ENCODE measurements around the gene MED12L. TPM values are rescaled to one million over a fixed set of nuclear protein-coding genes. Genes with fewer than 3 reads are reported as not detected.

Gene MED12L
- total RNA-seq, 1 donor from 2014 or later: 3.9 TPM

DNA sequence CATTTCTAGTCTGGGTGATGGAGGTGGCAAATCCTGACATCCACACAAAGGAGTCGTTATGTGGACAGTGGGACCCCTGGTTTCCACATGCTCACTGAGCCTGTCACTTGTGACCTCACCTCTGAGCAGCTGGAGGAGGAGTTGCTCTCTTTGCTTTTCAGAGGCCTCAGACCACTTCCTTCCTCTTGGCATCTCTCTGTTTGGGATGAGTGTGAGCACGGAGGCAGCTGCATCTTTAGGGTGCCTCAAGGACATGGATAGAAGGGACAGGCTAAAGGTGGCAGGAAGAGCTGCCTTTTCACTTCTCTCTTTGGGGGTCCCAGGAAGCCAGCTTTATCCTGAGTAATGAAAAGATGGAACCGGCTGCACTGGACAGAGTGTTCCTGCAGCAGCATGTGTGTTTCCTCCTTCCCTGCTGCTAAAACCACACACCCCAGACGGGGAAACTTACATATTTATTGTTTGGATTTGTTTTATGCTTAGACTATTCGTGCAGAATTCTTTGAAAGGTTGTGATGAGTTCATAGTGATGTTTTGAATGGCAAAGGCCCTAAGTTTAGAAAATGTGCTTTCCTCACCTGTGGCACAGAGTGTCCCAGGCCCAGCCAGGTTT lies 85.8 kb downstream of the MED12L start:
- DNase-seq (ENCODE audit: low spot score): no peak

GRCh38 chr3:151174351-151174750 lies 88.9 kb downstream of the MED12L start:
- DNase-seq (ENCODE audit: low spot score): no peak

DNA sequence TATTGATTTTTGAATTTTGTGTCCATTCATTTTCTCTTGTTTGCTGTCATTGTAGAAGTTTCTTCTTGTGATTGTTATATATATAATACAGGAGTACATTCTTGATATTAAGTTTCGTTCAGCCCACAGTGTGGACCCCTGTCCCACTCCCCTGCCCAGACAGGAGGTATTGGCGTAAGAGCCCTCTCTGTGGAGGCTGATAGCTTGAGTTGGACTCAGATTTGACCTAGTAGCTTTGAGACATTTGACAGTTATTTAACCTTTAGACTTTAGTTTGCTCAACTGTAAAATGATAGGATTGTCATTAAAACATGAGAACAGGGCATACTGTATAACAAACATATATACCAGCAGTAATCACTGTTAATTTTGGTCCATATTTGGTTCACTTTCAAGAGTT lies 90.5 kb downstream of the MED12L start:
- DNase-seq (ENCODE audit: low spot score): no peak

- no peak for DNase-seq (ENCODE audit: low spot score)
Measured at GRCh38 chr3:151178208-151178845, 92.9 kb downstream of the MED12L start.

DNA sequence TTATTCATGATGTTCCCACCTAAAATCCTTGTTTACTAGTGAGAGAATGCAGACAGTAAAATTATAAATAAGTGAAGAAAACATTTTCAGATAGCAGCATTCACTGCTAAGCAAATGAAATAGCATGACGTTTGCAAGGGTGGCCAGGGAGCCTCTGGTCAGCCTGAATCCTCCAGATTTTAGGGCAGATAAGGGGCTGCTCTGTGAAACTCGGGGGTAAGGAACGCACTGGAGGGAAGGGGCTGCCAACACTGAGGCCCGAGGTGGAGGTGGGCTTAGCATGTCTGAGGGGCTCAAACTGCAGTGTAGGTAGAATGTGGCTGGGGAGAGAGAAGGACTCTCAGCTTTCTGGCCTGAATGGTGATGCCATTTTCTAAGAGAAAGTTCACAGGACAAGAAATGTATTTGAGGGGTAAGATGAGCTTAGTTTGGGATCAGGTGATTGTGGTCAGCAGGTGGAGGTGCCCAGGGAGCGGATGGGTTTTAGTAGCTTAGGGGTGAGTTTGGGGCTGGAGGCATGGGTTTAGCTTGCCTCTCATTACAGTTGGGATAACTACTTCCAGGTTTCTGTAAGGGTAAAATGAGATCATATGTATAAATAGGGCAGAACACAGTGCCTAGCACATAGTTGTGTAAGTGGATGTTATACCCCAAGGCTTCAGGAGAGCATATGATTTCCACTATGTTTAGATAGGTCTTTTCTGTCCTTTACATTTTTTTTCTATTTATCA lies 97.0 kb downstream of the MED12L start:
- DNase-seq (ENCODE audit: low spot score): no peak

- no peak for DNase-seq (ENCODE audit: low spot score)
Measured at GRCh38 chr3:151183265-151183671, 97.8 kb downstream of the MED12L start.

- DNase-seq (ENCODE audit: low spot score): no peak
Measured at GRCh38 chr3:151191095-151191494, 105.6 kb downstream of the MED12L start.

DNA sequence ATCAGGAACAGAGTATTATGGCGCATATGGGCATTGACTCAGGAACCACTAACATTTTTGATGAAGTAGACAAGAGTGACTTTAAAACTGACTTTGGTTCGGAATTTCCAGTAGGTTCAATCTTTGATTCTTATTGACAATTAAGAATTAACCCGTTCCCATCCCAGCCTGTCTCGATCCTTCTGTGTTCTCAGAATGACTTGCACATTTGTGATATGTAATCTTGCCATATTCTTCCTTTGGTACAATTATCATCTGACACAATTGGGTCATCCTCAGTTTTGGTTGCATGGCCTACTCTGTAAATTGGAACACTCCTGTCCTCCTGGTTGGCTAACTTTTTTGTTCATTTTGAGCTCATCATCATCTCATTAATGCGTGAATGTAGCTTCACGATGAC lies 107.1 kb downstream of the MED12L start:
- DNase-seq (ENCODE audit: low spot score): no peak

DNA sequence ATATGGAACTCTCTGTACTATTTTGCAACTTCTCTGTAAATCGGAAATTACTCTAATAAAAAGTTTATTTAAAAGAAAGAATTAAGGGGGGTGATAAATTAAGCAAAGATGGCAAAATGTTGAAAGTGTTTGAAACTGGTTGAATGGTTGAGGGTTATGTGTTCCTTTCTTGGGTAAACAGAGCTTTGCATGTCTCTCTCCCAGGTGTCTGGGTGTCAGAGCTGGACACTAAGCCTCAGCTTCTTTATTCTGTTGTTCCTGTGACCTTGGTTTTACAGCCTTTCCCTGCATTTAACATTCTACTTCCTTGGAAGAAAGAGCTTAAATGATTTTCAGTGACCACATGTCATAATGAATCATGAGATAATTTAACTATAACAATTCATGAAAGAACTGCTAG lies 110.4 kb downstream of the MED12L start:
- no peak for DNase-seq (ENCODE audit: low spot score)

DNA sequence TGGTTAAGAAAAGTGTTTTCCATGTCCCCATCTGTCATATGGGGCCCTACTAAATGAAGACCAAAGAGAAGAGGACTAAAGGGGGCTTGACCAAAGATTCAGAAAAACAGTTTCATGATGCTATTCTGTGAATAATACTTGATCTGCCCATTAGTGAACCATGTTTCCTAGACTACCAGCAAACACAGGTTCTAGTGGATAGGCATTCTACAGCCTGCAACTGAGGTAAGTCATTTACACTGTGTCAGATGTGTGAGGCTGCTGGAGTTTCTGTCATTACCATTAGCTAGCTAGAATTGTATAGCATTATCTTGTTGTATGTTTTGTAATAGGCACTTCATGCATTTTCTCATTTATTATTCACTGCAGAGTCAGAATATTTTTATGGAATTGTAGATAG lies 111.0 kb downstream of the MED12L start:
- DNase-seq (ENCODE audit: low spot score): no peak

- DNase-seq (ENCODE audit: low spot score): no peak
Measured at GRCh38 chr3:151197228-151197627, 111.8 kb downstream of the MED12L start.

- no peak for DNase-seq (ENCODE audit: low spot score)
Measured at GRCh38 chr3:151197981-151198767, 112.7 kb downstream of the MED12L start.

GRCh38 chr3:151198849-151199248 lies 113.4 kb downstream of the MED12L start:
- DNase-seq (ENCODE audit: low spot score): no peak

GRCh38 chr3:151199554-151200438 lies 114.3 kb downstream of the MED12L start:
- no peak for DNase-seq (ENCODE audit: low spot score)

DNA sequence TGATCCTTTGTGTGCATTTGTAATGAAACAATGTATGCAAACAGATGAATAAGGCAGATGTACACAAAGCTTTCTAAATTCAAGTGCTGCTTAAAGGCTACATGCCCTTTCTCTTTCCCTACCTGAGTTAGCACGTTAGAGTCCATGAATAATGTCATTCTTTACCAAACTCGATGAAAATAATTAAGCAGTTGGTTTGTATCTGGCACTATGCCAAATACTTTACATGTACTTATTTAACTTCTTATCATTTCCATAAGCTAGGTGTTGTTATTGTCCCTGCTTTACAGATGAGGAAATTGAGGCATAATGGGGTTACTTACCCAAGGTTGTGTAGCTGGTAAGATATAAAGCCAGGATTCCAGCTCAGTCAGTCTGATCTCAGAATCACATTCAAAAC lies 115.1 kb downstream of the MED12L start:
- DNase-seq (ENCODE audit: low spot score): no peak

- no peak for DNase-seq (ENCODE audit: low spot score)
Measured at GRCh38 chr3:151201051-151201730, 115.7 kb downstream of the MED12L start.

GRCh38 chr3:151203051-151203420 lies 117.6 kb downstream of the MED12L start, which contains the start of gene GPR171:
GPR171 (minus strand) TSS chr3:151203216; CDS start chr3:151199386, 3,830 bp downstream.
- DNase-seq (ENCODE audit: low spot score): no peak

DNA sequence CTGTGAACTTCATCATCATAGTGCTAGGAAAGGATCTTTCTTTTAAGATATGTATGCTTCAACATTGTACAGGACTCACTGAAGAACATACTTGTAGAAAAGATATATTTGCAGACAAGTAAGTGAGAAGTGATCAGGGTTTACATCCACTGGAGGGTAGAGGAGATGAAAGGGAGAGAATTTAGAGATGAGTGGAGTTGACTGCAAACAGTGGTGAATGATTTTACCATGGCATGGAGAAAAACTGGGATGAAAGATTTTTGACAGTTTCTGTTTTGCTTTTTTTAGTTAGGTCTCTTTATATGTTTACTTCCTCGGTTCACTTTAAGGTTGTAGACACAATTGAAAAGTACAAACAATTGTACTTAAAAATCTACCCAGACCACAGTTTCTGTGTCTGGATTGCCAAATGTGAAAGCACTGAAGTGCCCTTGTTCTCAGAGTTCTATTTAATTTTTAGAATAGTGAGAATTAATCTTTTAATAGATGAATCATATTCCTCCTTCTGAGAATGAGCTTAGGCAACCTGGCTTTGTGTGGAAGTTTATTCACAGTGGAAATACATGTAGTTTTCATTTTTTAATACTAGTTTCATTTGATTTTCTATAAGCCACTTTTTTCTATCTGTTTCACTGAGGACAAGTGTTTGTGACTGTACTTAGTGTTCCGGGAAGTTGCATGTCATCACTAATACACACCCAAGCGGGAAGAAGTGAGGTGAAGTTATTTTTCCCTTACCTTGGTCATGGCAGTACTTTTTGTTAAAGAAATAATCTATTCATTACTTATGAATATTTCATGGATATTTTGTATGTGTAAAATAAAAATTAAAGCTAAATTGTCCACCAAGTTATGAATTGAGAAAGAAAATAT lies 119.3 kb downstream of the MED12L start:
- no peak for DNase-seq (ENCODE audit: low spot score)

DNA sequence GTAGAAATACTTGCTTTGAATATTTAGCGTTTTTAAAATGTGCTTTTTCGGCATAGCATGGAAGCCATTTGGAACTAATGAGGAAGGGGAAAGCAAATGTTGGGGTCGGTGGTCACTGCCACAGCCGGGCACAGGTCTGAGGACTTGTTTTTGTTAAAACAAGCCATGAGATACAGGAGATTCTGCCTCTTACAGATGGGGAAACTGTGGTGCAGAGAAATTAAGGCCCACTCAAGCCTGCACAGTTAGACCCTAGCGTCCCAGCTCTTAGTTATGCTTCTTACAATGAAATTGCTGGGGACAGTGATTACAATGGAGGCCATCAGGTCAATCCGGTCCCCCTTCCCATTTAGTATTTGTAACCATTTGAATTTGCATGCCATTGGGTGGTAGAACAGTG lies 120.0 kb downstream of the MED12L start:
- DNase-seq (ENCODE audit: low spot score): no peak

DNA sequence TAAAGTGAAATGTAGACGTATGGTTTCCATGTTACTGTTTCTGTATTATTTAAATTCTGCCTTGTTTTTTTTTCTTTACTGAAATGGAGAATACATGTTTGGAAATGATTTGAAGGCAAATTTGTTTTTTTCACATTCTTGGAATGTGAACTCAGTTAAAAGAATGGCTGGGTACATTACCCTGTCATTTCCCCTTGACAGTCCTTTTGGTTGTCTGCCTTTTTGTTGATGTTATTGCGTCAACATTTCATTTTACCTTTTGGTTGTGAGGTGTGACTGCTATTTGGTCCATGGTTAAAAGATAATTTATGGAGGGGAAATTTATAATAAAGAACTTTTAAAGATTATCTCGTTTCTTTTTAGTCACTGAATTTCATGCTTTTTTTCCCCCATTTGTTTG lies 120.7 kb downstream of the MED12L start:
- DNase-seq (ENCODE audit: low spot score): no peak
